OCI-LY1 (cell line): ENCODE data around the gene REV3L.

ENCODE experiments used
- H2AFZ ChIP-seq: fragments of 200-600 bp; sonication (generic), shearing (Covaris generic); 2 replicates; pipeline ENCODE4 v1.6.0; 2014; ENCODE audit warnings: antibody characterized with exemption, mild to moderate bottlenecking, low read length
- H3F3A ChIP-seq: fragments of 200-600 bp; sonication (generic), shearing (Covaris generic); 2 replicates; pipeline ENCODE4 v1.6.0; 2014; ENCODE audit warnings: mild to moderate bottlenecking, antibody characterized with exemption, low read length, moderate library complexity; ENCODE audit not compliant: insufficient read depth
- H3K27ac ChIP-seq: fragments of 200-600 bp; sonication (generic); 2 replicates; pipeline ENCODE4 v1.5.1; 2014; ENCODE audit warnings: low read length, mixed run types, mild to moderate bottlenecking, low read depth; ENCODE audit not compliant: poor library complexity, severe bottlenecking
- H3K27me3 ChIP-seq: fragments of 200-600 bp; sonication (generic); 2 replicates; pipeline ENCODE4 v1.6.0; 2014; ENCODE audit warnings: antibody characterized with exemption, mild to moderate bottlenecking, low read length, moderate library complexity; ENCODE audit not compliant: insufficient read depth
- H3K36me3 ChIP-seq: fragments of 200-600 bp; sonication (generic); 2 replicates; pipeline ENCODE4 v1.6.1; 2014; ENCODE audit warnings: mild to moderate bottlenecking, antibody characterized with exemption, low read length, moderate library complexity, mixed read lengths; ENCODE audit not compliant: insufficient read depth
- H3K4me1 ChIP-seq: fragments of 200-600 bp; sonication (generic); 2 replicates; pipeline ENCODE4 v1.5.1; 2014; ENCODE audit warnings: mild to moderate bottlenecking, low read length, moderate library complexity; ENCODE audit not compliant: insufficient read depth, severe bottlenecking
- H3K4me2 ChIP-seq: fragments of 200-600 bp; sonication (generic), shearing (Covaris generic); 2 replicates; pipeline ENCODE4 v1.6.1; 2014; ENCODE audit warnings: low read length
- H3K4me3 ChIP-seq: fragments of 200-600 bp; sonication (generic); 2 replicates; pipeline ENCODE4 v1.5.1; 2014; ENCODE audit warnings: low read length, low read depth, mild to moderate bottlenecking, mixed read lengths; ENCODE audit not compliant: poor library complexity, severe bottlenecking
- H3K79me2 ChIP-seq: fragments of 200-600 bp; shearing (Covaris generic); 2 replicates; pipeline ENCODE4 v1.6.1; 2016; ENCODE audit warnings: mixed run types, low read length, mixed read lengths; ENCODE audit not compliant: insufficient read depth
- H3K9ac ChIP-seq: fragments of 200-600 bp; sonication (generic), shearing (Covaris generic); 2 replicates; pipeline ENCODE4 v1.6.1; 2014; ENCODE audit warnings: mild to moderate bottlenecking, low read length, mixed read lengths
- H3K9me2 ChIP-seq: fragments of 200-600 bp; sonication (generic), shearing (Covaris generic); 2 replicates; pipeline ENCODE4 v1.6.1; 2014; ENCODE audit warnings: low read depth, mild to moderate bottlenecking, low read length, mixed read lengths
- H3K9me3 ChIP-seq: fragments of 200-600 bp; shearing (Covaris generic); 2 replicates; pipeline ENCODE4 v1.6.1; 2014; ENCODE audit warnings: low read length, mixed read lengths
- H4K20me1 ChIP-seq: fragments of 200-600 bp; sonication (generic), shearing (Covaris generic); 2 replicates; pipeline ENCODE4 v1.6.0; 2016; ENCODE audit warnings: mild to moderate bottlenecking, low read length; ENCODE audit not compliant: insufficient read depth
- CTCF ChIP-seq: fragments of 200-600 bp; sonication (generic), shearing (Covaris generic); IDR thresholded peaks from 2 replicates; pipeline ENCODE4 v1.5.1; 2017; ENCODE audit warnings: mild to moderate bottlenecking, antibody characterized with exemption, low read length, moderate library complexity, mixed read lengths
- EZH2 ChIP-seq: fragments of 200-600 bp; sonication (generic), shearing (Covaris generic); IDR thresholded peaks from 2 replicates; pipeline ENCODE4 v1.8.0; 2017; ENCODE audit warnings: borderline replicate concordance, mixed run types, mild to moderate bottlenecking, antibody characterized with exemption, low read length, moderate library complexity, mixed read lengths

Gene REV3L

GRCh38 chr6:111486475-111486874, 3.5 kb upstream of the REV3L start:
- Histone ChIP-seq H3K79me2 (peaks cover 16% of the 10 kb centered on the region), H3K9me3 (no peaks in the 10 kb centered on the region), H3K9me2 (no peaks in the 10 kb centered on the region), H3K27me3 (no peaks in the 10 kb centered on the region), H3K4me2 (no peak overlapping the region), H4K20me1 (no peaks in the 10 kb centered on the region), H3K4me3 (no peak overlapping the region), H3K36me3 (peaks cover 18% of the 10 kb centered on the region), H3F3A (no peaks in the 10 kb centered on the region), H3K9ac (no peak overlapping the region), H3K4me1 (peaks cover 21% of the 10 kb centered on the region), H2AFZ (no peak overlapping the region), H3K27ac (no peak overlapping the region)
- TF ChIP-seq EZH2 = no peak
- TF ChIP-seq CTCF = no peak

- no peaks in the 10 kb centered on the region for H4K20me1 ChIP-seq
- TF ChIP-seq CTCF (no peak), EZH2 (no peak)
- peaks cover 27% of the 10 kb centered on the region for H3K79me2 ChIP-seq
- H3K4me2 ChIP-seq = peak overlapping the region; percentile 87; the same call in 1 of the 2 replicates
- peaks cover 29% of the 10 kb centered on the region for H3K4me1 ChIP-seq
- peak overlapping the region; percentile 99 for H3K27ac ChIP-seq
- H3K9me2 ChIP-seq = no peaks in the 10 kb centered on the region
- no peaks in the 10 kb centered on the region for H3K27me3 ChIP-seq
- peak overlapping the region; percentile 73 for H3K4me3 ChIP-seq
- H3K9ac ChIP-seq = peak overlapping the region; percentile 99; the same call in 1 of the 2 replicates
- no peak overlapping the region for H2AFZ ChIP-seq
- H3F3A ChIP-seq = no peaks in the 10 kb centered on the region
- no peaks in the 10 kb centered on the region for H3K9me3 ChIP-seq
- peaks cover 18% of the 10 kb centered on the region for H3K36me3 ChIP-seq
Measured at GRCh38 chr6:111485342-111485741, 2.3 kb upstream of the REV3L start.

GRCh38 chr6:111484633-111484930, 1.6 kb upstream of the REV3L start:
- H3K79me2 ChIP-seq = peaks cover 35% of the 10 kb centered on the region
- no peaks in the 10 kb centered on the region for H3K27me3 ChIP-seq
- no peaks in the 10 kb centered on the region for H3F3A ChIP-seq
- peaks cover 18% of the 10 kb centered on the region for H3K36me3 ChIP-seq
- H3K27ac ChIP-seq = peak overlapping the region; percentile 99
- H3K4me1 ChIP-seq = peaks cover 37% of the 10 kb centered on the region
- H2AFZ ChIP-seq = 0 out of 2 replicates have a peak overlapping the region, but pooled peaks have one; percentile 24
- H3K4me2 ChIP-seq = peak overlapping the region; percentile 87
- H3K4me3 ChIP-seq = peak overlapping the region; percentile 73
- TF ChIP-seq CTCF (no peak), EZH2 (no peak)
- no peaks in the 10 kb centered on the region for H3K9me3 ChIP-seq
- H3K9me2 ChIP-seq = no peaks in the 10 kb centered on the region
- H3K9ac ChIP-seq = peak overlapping the region; percentile 99
- no peaks in the 10 kb centered on the region for H4K20me1 ChIP-seq
